Stimulated activated naive B cell treated with anti-CD40 and anti-IgM and Interleukin-4, amounts not matched to agents 10 μg/mL and 1 μg/mL and 100 μg/mL, for 72 hours (primary cell): ENCODE results near the gene KANSL1.
"Not testable (repeated sequence)": the region's sequence is repeated elsewhere in the genome, so short reads cannot be mapped to it uniquely, and the experiment has no call there.

Source experiments
- ATAC-seq, 2 donors: fragments of 150-1000 bp; cut with Tn5 transposase; replicated peaks; 2 replicates each; pipeline ENCODE4 v1.10.0; 2021; ENCODE audit warnings: moderate library complexity in 1 of 2
- DNase-seq: peaks from one replicate; pipeline ENCODE4 v3.0.0; 2021
- H3K27ac Mint-ChIP-seq: one replicate; pipeline ENCODE4 v1.8.0; 2022; ENCODE audit warnings: mild to moderate bottlenecking, mixed read lengths
- H3K27me3 Mint-ChIP-seq, 2 donors: one replicate each; pipeline ENCODE4 v1.8.0; 2022; ENCODE audit warnings: mixed read lengths in 2 of 2
- H3K36me3 Mint-ChIP-seq, 2 donors: one replicate each; pipeline ENCODE4 v1.8.0; 2022; ENCODE audit warnings: mixed read lengths in 2 of 2, mild to moderate bottlenecking in 1 of 2
- H3K4me1 Mint-ChIP-seq, 2 donors: one replicate each; pipeline ENCODE4 v1.8.0; 2022; ENCODE audit warnings: mixed read lengths in 2 of 2, mild to moderate bottlenecking in 1 of 2
- H3K4me3 Mint-ChIP-seq, 2 donors: one replicate each; pipeline ENCODE4 v1.8.0; 2022; ENCODE audit warnings: mild to moderate bottlenecking in 2 of 2, mixed read lengths in 2 of 2, moderate library complexity in 1 of 2
- H3K9me3 Mint-ChIP-seq, 2 donors: one replicate each; pipeline ENCODE4 v1.8.0; 2022; ENCODE audit warnings: mixed read lengths in 2 of 2, mild to moderate bottlenecking in 1 of 2

KANSL1 gene

GRCh38 chr17:46181940-46182339 lies 11.3 kb downstream of the KANSL1 start:
- Mint-ChIP-seq H3K4me1 (peaks cover 58 to 90% of the 10 kb centered on the region in 2 donors), H3K27me3 (no peaks in the 10 kb centered on the region), H3K27ac (no peak overlapping the region), H3K9me3 (no peaks in the 10 kb centered on the region), H3K36me3 (peaks cover 5 to 22% of the 10 kb centered on the region in 2 donors), H3K4me3 (no peak overlapping the region)
- ATAC-seq (no peak), DNase-seq (no peak)

GRCh38 chr17:46181316-46181715 lies 11.9 kb downstream of the KANSL1 start:
- H3K36me3 Mint-ChIP-seq = peaks cover 7 to 26% of the 10 kb centered on the region in 2 donors
- not testable (repeated sequence) for DNase-seq, H3K27me3 Mint-ChIP-seq, ATAC-seq, H3K4me3 Mint-ChIP-seq, H3K9me3 Mint-ChIP-seq
- H3K27ac Mint-ChIP-seq = peak overlapping the region; percentile 4
- H3K4me1 Mint-ChIP-seq = peaks cover 62 to 94% of the 10 kb centered on the region in 2 donors

- H3K9me3 Mint-ChIP-seq = no peaks in the 10 kb centered on the region
- H3K27me3 Mint-ChIP-seq = no peaks in the 10 kb centered on the region
- H3K36me3 Mint-ChIP-seq = peaks cover 7 to 28% of the 10 kb centered on the region in 2 donors
- peaks cover 63 to 97% of the 10 kb centered on the region in 2 donors for H3K4me1 Mint-ChIP-seq
- H3K27ac Mint-ChIP-seq = no peak overlapping the region
- DNase-seq (no peak), ATAC-seq (no peak)
- no peak overlapping the region for H3K4me3 Mint-ChIP-seq
These were observed 12.3 kb downstream of the KANSL1 start for GRCh38 chr17:46180892-46181274.

- ATAC-seq, H3K4me3 Mint-ChIP-seq, DNase-seq, H3K9me3 Mint-ChIP-seq, H3K27me3 Mint-ChIP-seq: not testable (repeated sequence)
- Mint-ChIP-seq H3K4me1 (peaks cover 61 to 93% of the 10 kb centered on the region in 2 donors), H3K27ac (peak overlapping the region; percentile 4), H3K36me3 (peaks cover 7 to 29% of the 10 kb centered on the region in 2 donors)
These were observed 12.9 kb downstream of the KANSL1 start for GRCh38 chr17:46180185-46180891.

GRCh38 chr17:46179375-46179999 lies 13.7 kb downstream of the KANSL1 start:
- peaks cover 7 to 29% of the 10 kb centered on the region in 2 donors for H3K36me3 Mint-ChIP-seq
- no peaks in the 10 kb centered on the region for H3K9me3 Mint-ChIP-seq
- ATAC-seq (peak; percentile 84), DNase-seq (no peak)
- peak overlapping the region; percentile 10 for H3K27ac Mint-ChIP-seq
- no peaks in the 10 kb centered on the region for H3K27me3 Mint-ChIP-seq
- peak overlapping the region; percentile 25 to 61 for H3K4me3 Mint-ChIP-seq
- H3K4me1 Mint-ChIP-seq = peaks cover 57 to 86% of the 10 kb centered on the region in 2 donors

- peak overlapping the region; percentile 25 to 61 for H3K4me3 Mint-ChIP-seq
- peak overlapping the region; percentile 10 for H3K27ac Mint-ChIP-seq
- no peaks in the 10 kb centered on the region for H3K27me3 Mint-ChIP-seq
- peaks cover 50 to 86% of the 10 kb centered on the region in 2 donors for H3K4me1 Mint-ChIP-seq
- H3K9me3 Mint-ChIP-seq = no peaks in the 10 kb centered on the region
- peaks cover 7 to 29% of the 10 kb centered on the region in 2 donors for H3K36me3 Mint-ChIP-seq
- DNase-seq (no peak), ATAC-seq (peak; percentile 49 to 63)
These were observed 14.5 kb downstream of the KANSL1 start for GRCh38 chr17:46178550-46179214.

- Mint-ChIP-seq H3K4me3 (no peak overlapping the region), H3K4me1 (peaks cover 47 to 82% of the 10 kb centered on the region in 2 donors), H3K27me3 (no peaks in the 10 kb centered on the region), H3K27ac (no peak overlapping the region), H3K36me3 (peaks cover 6 to 23% of the 10 kb centered on the region in 2 donors), H3K9me3 (no peaks in the 10 kb centered on the region)
- ATAC-seq (no peak), DNase-seq (no peak)
These were observed 16.3 kb downstream of the KANSL1 start for GRCh38 chr17:46176975-46177374.

- DNase-seq = no peak
- Mint-ChIP-seq H3K4me3 (no peak overlapping the region), H3K4me1 (peaks cover 49 to 82% of the 10 kb centered on the region in 2 donors), H3K27ac (no peak overlapping the region), H3K36me3 (peaks cover 15 to 28% of the 10 kb centered on the region in 2 donors), H3K27me3 (no peaks in the 10 kb centered on the region), H3K9me3 (no peaks in the 10 kb centered on the region)
- no peak for ATAC-seq
These were observed 17.3 kb downstream of the KANSL1 start for GRCh38 chr17:46175891-46176290.

- Mint-ChIP-seq H3K36me3 (peaks cover 26 to 37% of the 10 kb centered on the region in 2 donors), H3K9me3 (no peaks in the 10 kb centered on the region), H3K27me3 (no peaks in the 10 kb centered on the region), H3K4me3 (no peak overlapping the region), H3K4me1 (peaks cover 42 to 73% of the 10 kb centered on the region in 2 donors), H3K27ac (peak overlapping the region; percentile 59)
- no peak for DNase-seq
- no peak for ATAC-seq
These were observed 20.1 kb downstream of the KANSL1 start for GRCh38 chr17:46173153-46173552.

- no peaks in the 10 kb centered on the region for H3K9me3 Mint-ChIP-seq
- H3K4me1 Mint-ChIP-seq = peaks cover 39 to 73% of the 10 kb centered on the region in 2 donors
- no peak overlapping the region for H3K4me3 Mint-ChIP-seq
- H3K27me3 Mint-ChIP-seq = no peaks in the 10 kb centered on the region
- peaks cover 23 to 40% of the 10 kb centered on the region in 2 donors for H3K36me3 Mint-ChIP-seq
- DNase-seq (no peak), ATAC-seq (no peak)
- no peak overlapping the region for H3K27ac Mint-ChIP-seq
These were observed 21.3 kb downstream of the KANSL1 start for GRCh38 chr17:46171939-46172338.

- Mint-ChIP-seq H3K36me3 (peaks cover 26 to 40% of the 10 kb centered on the region in 2 donors), H3K4me1 (peaks cover 37 to 73% of the 10 kb centered on the region in 2 donors), H3K4me3 (no peak overlapping the region), H3K27ac (peak overlapping the region; percentile 26), H3K27me3 (no peaks in the 10 kb centered on the region), H3K9me3 (no peaks in the 10 kb centered on the region)
- ATAC-seq (no peak), DNase-seq (no peak)
These were observed 22.4 kb downstream of the KANSL1 start for GRCh38 chr17:46170639-46171429.

- no peaks in the 10 kb centered on the region for H3K27me3 Mint-ChIP-seq
- H3K36me3 Mint-ChIP-seq = peaks cover 28 to 39% of the 10 kb centered on the region in 2 donors
- ATAC-seq = no peak
- no peak overlapping the region for H3K4me3 Mint-ChIP-seq
- H3K9me3 Mint-ChIP-seq = no peaks in the 10 kb centered on the region
- no peak for DNase-seq
- peak overlapping the region; percentile 21 for H3K27ac Mint-ChIP-seq
- H3K4me1 Mint-ChIP-seq = peaks cover 36 to 73% of the 10 kb centered on the region in 2 donors
These were observed 23.2 kb downstream of the KANSL1 start for GRCh38 chr17:46169913-46170638.

GRCh38 chr17:46167826-46168569 lies 25.2 kb downstream of the KANSL1 start:
- Mint-ChIP-seq H3K4me1 (peaks cover 47 to 77% of the 10 kb centered on the region in 2 donors), H3K4me3 (no peak overlapping the region), H3K9me3 (no peaks in the 10 kb centered on the region), H3K27me3 (no peaks in the 10 kb centered on the region), H3K36me3 (peaks cover 28 to 47% of the 10 kb centered on the region in 2 donors), H3K27ac (no peak overlapping the region)
- DNase-seq (no peak), ATAC-seq (no peak)
